GM21526 (cell line): ENCODE data around the gene TMEM132D.

Experiments used
- ATAC-seq: cut with Tn5 transposase; IDR thresholded peaks from one replicate; pipeline ENCODE4 v1.9.1; 2021; ENCODE audit warnings: moderate library complexity; ENCODE audit not compliant: unreplicated experiment, low FRiP score

Gene TMEM132D

GRCh38 chr12:129827102-129827865, 76.5 kb downstream of the TMEM132D start:
- no peak for ATAC-seq

GRCh38 chr12:129826273-129826672, 77.6 kb downstream of the TMEM132D start:
- ATAC-seq: no peak

GRCh38 chr12:129825316-129825715, 78.5 kb downstream of the TMEM132D start:
- ATAC-seq: no peak

- no peak for ATAC-seq
These were observed 81.9 kb downstream of the TMEM132D start for GRCh38 chr12:129821964-129822363.

GRCh38 chr12:129819391-129819790, 84.4 kb downstream of the TMEM132D start:
- ATAC-seq: no peak

- ATAC-seq: no peak
These were observed 88.0 kb downstream of the TMEM132D start for GRCh38 chr12:129815846-129816245.

- no peak for ATAC-seq
These were observed 91.9 kb downstream of the TMEM132D start for GRCh38 chr12:129811963-129812362.

- no peak for ATAC-seq
These were observed 96.7 kb downstream of the TMEM132D start for GRCh38 chr12:129807136-129807535.

- ATAC-seq: no peak
These were observed 112.4 kb downstream of the TMEM132D start for GRCh38 chr12:129791396-129791795.

GRCh38 chr12:129790930-129791329, 112.9 kb downstream of the TMEM132D start:
- ATAC-seq: no peak

- no peak for ATAC-seq
These were observed 113.5 kb downstream of the TMEM132D start for GRCh38 chr12:129790331-129790730.

GRCh38 chr12:129789921-129790320, 113.9 kb downstream of the TMEM132D start:
- ATAC-seq: no peak

GRCh38 chr12:129788506-129789084, 115.2 kb downstream of the TMEM132D start:
- ATAC-seq: no peak

- ATAC-seq: no peak
These were observed 123.8 kb downstream of the TMEM132D start for GRCh38 chr12:129779989-129780388.

- ATAC-seq: no peak
These were observed 124.8 kb downstream of the TMEM132D start for GRCh38 chr12:129779033-129779432.

- ATAC-seq: no peak
These were observed 126.7 kb downstream of the TMEM132D start for GRCh38 chr12:129776977-129777667.

- ATAC-seq: no peak
These were observed 131.0 kb downstream of the TMEM132D start for GRCh38 chr12:129772501-129773493.

GRCh38 chr12:129771238-129771637, 132.6 kb downstream of the TMEM132D start:
- no peak for ATAC-seq

- ATAC-seq: no peak
These were observed 138.1 kb downstream of the TMEM132D start for GRCh38 chr12:129765719-129766118.

GRCh38 chr12:129762436-129762835, 141.4 kb downstream of the TMEM132D start:
- ATAC-seq: no peak
